Cardiac septum (tissue), 1 donor: Measurements from ENCODE around the gene SUN1. TPM values are rescaled to one million over a fixed set of nuclear protein-coding genes. Genes with fewer than 3 reads are reported as not detected.
"Not testable (repeated sequence)": the region's sequence is repeated elsewhere in the genome, so short reads cannot be mapped to it uniquely, and the experiment has no call there.

Experiments used
- DNase-seq: peaks from one replicate; pipeline ENCODE4 v3.0.0-alpha.2; 2020; ENCODE audit warnings: low spot score
- intact Hi-C: fragments of 100-400 bp; cut with DNase I; formaldehyde crosslinking; loops from one replicate; pipeline ENCODE4 v1.14.0; 2022
- long read RNA-seq: library from polyadenylated mRNA; unstranded; transcript quantifications from one replicate; pipeline ENCODE4 v2.0.0, GENCODE V29; 2021
- total RNA-seq: library from RNA; stranded (reverse); fragmentation: NEBNext Ultra II Directional; extraction: Animal tissue kit (Norgen Biotek cat#: 25700); gene quantifications from one replicate; pipeline ENCODE4 v1.2.1, GENCODE V29; 2021
- donor health status: DM: no; HTN: no; CAD: no.

Gene SUN1, protein sequence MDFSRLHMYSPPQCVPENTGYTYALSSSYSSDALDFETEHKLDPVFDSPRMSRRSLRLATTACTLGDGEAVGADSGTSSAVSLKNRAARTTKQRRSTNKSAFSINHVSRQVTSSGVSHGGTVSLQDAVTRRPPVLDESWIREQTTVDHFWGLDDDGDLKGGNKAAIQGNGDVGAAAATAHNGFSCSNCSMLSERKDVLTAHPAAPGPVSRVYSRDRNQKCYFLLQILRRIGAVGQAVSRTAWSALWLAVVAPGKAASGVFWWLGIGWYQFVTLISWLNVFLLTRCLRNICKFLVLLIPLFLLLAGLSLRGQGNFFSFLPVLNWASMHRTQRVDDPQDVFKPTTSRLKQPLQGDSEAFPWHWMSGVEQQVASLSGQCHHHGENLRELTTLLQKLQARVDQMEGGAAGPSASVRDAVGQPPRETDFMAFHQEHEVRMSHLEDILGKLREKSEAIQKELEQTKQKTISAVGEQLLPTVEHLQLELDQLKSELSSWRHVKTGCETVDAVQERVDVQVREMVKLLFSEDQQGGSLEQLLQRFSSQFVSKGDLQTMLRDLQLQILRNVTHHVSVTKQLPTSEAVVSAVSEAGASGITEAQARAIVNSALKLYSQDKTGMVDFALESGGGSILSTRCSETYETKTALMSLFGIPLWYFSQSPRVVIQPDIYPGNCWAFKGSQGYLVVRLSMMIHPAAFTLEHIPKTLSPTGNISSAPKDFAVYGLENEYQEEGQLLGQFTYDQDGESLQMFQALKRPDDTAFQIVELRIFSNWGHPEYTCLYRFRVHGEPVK
- total RNA-seq: 153 TPM
- long read RNA-seq, full-length matches to known transcripts: 4 of 200 reads
- long read RNA-seq, partial matches to known transcripts: 61 of 200 reads
- long read RNA-seq, other reads (novel, unspliced or antisense): 135 of 200 reads

DNA sequence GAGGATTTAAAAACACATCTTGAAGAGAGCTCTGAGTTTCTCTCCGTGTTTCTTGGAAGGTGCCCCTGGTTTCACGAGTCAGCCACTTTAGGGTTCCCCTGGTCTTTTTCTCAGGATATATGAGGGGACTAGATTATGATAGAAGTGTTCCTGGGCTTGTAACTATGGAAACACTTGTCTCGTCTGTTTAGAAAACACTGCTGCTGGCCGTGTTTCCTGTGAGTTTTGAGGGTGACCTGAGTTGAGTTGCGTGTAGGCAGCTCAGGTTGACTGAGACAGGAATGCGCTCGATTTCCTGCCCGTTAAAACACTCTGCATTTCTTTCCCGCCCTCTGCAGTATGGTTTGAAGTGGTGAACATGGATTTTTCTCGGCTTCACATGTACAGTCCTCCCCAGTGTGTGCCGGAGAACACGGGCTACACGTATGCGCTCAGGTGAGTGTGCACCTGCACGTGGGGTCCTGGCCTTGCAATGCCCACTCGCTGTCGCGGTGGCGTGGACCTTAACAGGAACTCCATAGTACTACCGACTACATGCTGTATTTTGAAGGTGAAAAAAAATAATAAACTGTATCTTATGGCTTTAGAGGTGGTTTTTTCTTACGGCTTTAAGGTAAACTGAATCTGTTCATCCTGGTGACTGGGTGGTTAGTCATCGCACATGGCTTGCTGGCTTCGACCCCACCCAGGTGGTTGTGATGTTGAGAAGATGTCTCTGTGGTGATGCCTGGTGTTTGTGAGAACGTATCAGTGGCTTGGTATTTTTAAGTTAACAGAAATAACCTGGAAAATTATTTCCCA lies at the start of gene SUN1:
TSS of gene SUN1 (plus strand) at position 310 of the 801 bp plus-strand sequence. CDS start at position 359, 49 bp downstream.
- intact Hi-C loops: no loop called here
- DNase-seq: no peak

GRCh38 chr7:782718-783449 lies 49.4 kb upstream of the SUN1 start:
- intact Hi-C loops: no loop called here
- no peak for DNase-seq

DNA sequence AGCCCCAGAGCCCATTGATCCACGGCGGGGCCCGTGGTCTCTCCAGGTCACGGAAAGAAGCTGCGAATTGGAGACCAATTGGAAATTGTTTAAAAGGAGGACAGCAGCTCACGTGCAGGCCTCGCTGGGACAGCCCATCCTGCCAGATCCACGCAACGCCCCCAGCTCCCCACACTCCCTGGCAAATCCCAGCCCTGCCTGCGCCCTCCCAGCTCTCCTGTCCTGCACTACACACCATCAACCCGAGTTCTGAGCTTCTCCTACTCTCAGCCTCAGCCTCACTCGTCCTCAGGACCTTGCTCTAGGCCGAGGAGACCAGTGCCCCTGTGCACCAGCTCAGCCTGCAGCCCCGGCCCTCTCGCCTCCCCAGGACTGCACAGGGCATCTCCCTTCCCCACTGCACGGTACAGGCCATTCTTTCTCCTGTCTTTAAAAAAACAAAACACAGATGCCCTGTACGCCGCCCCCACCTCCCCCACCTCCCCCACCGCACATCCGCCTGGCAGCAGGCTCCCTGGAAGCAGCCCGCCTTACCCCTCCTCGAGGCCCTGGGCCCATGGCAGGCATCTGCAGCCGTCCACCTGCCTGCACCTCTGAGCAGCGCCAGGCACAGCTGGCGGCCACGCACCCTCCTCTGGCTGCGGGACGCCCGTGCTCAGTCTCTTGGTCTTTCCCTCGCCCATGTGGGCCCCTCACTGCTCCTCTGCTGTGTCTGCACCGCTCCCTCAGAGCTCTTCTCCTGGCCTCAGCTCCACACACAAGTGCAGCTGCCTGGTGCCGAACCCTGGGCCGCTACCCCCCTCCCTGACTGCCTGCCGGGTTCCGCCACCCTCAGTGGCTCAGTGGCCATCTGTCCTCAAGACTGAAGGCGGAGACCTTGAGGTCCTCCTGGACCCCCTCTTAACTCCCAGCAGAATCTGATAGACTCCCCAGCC lies 48.5 kb upstream of the SUN1 start:
- intact Hi-C loops: no loop called here
- DNase-seq: no peak

GRCh38 chr7:784971-785370 lies 47.3 kb upstream of the SUN1 start:
- DNase-seq: no peak
- intact Hi-C loops: no loop called here

GRCh38 chr7:785416-785815 lies 46.9 kb upstream of the SUN1 start:
- intact Hi-C loops: no loop called here
- DNase-seq: no peak

- intact Hi-C loops: loop anchor here (2.0 kb wide), 1 partner anchor 86 kb away; no protein-coding TSS in a partner anchor
- DNase-seq: no peak
Measured at GRCh38 chr7:786472-787255, 45.6 kb upstream of the SUN1 start.

GRCh38 chr7:787332-788240 lies 44.7 kb upstream of the SUN1 start:
- intact Hi-C loops: loop anchor here (2.0 kb wide), 1 partner anchor 85 kb away; no protein-coding TSS in a partner anchor
- no peak for DNase-seq

- intact Hi-C loops: no loop called here
- DNase-seq: no peak
Measured at GRCh38 chr7:791519-791918, 40.8 kb upstream of the SUN1 start.

GRCh38 chr7:794207-794606 lies 38.1 kb upstream of the SUN1 start:
- no peak for DNase-seq
- intact Hi-C loops: no loop called here

DNA sequence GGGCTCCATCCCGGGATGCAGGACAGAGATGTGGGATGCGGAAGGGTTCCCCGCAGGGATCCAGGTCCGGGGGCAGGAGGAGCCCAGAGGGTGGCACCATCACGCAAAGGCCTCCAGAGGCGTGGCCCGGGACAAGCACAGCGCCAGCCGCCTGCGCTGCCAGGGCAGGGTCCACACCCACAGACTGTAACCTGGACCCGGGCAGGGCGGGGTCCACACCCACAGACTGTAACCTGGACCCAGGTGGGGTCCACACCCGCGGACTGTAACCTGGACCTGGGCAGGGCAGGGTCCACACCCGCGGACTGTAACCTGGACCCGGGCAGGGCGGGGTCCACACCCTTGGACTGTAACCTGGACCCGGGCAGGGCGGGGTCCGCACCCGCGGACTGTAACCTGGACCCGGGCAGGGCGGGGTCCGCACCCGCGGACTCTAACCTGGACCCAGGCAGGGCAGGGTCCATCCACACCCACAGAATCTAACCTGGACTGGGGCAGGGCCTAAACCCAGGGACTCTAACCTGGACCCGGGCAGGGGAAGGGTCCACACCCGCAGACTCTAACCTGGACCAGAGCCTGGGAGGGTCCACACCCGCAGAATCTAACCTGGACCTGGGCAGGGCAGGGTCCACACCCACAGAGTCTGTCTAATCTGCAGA lies 37.5 kb upstream of the SUN1 start:
- intact Hi-C loops: no loop called here
- DNase-seq: no peak

- DNase-seq, intact Hi-C loops: not testable (repeated sequence)
Measured at GRCh38 chr7:796434-797169, 35.7 kb upstream of the SUN1 start.

GRCh38 chr7:798921-799470 lies 33.3 kb upstream of the SUN1 start:
- intact Hi-C loops: no loop called here
- no peak for DNase-seq

- intact Hi-C loops: no loop called here
- no peak for DNase-seq
Measured at GRCh38 chr7:800692-801091, 31.6 kb upstream of the SUN1 start.

GRCh38 chr7:801351-801750 lies 30.9 kb upstream of the SUN1 start:
- intact Hi-C loops: not testable (repeated sequence)

DNA sequence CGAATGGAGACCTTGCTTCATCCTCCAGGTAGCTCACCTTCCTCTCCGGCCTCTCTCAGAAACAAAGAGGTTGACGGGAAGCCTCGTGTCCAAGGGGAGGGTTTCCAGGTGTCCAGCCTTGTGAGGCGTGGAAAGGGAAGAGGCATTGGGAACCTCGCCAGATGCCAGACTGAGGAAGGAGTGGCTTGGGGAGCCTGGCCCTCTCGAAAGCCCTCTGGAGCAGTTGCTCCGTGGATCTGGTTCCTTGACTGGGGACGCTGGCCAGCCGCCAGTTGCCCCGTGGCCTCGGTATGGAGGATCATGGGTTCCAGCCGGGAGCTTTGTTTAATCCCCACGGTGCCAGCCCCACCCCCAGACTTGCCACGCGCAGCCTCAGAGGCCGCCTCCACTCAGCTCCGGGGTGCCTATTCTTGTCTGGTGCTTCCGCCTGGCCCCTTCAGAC lies 30.3 kb upstream of the SUN1 start:
- no peak for DNase-seq
- intact Hi-C loops: no loop called here

More at GRCh38 chr7:801351-801750, 30.9 kb upstream of the SUN1 start:
- DNase-seq: not testable (repeated sequence)
